Measurements from ENCODE around the gene METTL2B. TPM values are rescaled to one million over a fixed set of nuclear protein-coding genes. Genes with fewer than 3 reads are reported as not detected.

METTL2B gene
- total and polyA plus RNA-seq, 2 donors (not counting 1 experiment from before 2014, with no cell fraction given) = 25.5 to 30.9 TPM

- Histone ChIP-seq H3K4me2 (ENCODE audit: extremely low read depth, insufficient read depth, low read length) (no peak overlapping the region), H3K9me3 (ENCODE audit: control insufficient read depth, insufficient read depth, low read depth, low read length) (no peaks in the 10 kb centered on the region), H3K4me1 (ENCODE audit: control insufficient read depth, extremely low read depth, insufficient read depth, low read length) (no peaks in the 10 kb centered on the region), H3K27me3 (ENCODE audit: control insufficient read depth, insufficient read depth, low read length) (peaks cover 2% of the 10 kb centered on the region), H3K9ac (ENCODE audit: insufficient read depth, low read length) (no peak overlapping the region), H3K27ac (ENCODE audit: insufficient read depth, low read length) (no peak overlapping the region), H2AFZ (ENCODE audit: low read length) (no peak overlapping the region), H3K79me2 (ENCODE audit: control insufficient read depth, insufficient read depth, low read length) (no peaks in the 10 kb centered on the region), H3K36me3 (ENCODE audit: control insufficient read depth, insufficient read depth, low read length) (no peaks in the 10 kb centered on the region), H4K20me1 (ENCODE audit: control insufficient read depth, extremely low read depth, insufficient read depth, low read length) (no peaks in the 10 kb centered on the region), H3K4me3 (replicated peaks in 1 of 4; ENCODE audit: control extremely low read depth in 1 of 4, insufficient read depth in 1 of 4, low read depth in 3 of 4, low read length in 4 of 4) (no peak overlapping the region)
- DNase-seq (ENCODE audit: low read depth in 2 of 2) = no peak
- TF ChIP-seq CTCF (conservative IDR thresholded peaks at IDR 0.05 in 1 of 2, IDR thresholded peaks at IDR 0.05 in 1 of 2; ENCODE audit: low read depth in 1 of 2, low read length in 2 of 2) = no peak
- TF ChIP-seq EZH2 (IDR thresholded peaks at IDR 0.05; ENCODE audit: low read length, missing control alignments) = no peak
Measured at GRCh38 chr7:128442356-128442755, 34.2 kb upstream of the METTL2B start.

- H3K9ac ChIP-seq (ENCODE audit: insufficient read depth, low read length) = no peak overlapping the region
- no peak for DNase-seq (ENCODE audit: low read depth in 2 of 2)
- H3K27ac ChIP-seq (ENCODE audit: insufficient read depth, low read length) = no peak overlapping the region
- no peaks in the 10 kb centered on the region for H3K36me3 ChIP-seq (ENCODE audit: control insufficient read depth, insufficient read depth, low read length)
- peaks cover 2% of the 10 kb centered on the region for H3K27me3 ChIP-seq (ENCODE audit: control insufficient read depth, insufficient read depth, low read length)
- no peak overlapping the region for H2AFZ ChIP-seq (ENCODE audit: low read length)
- no peaks in the 10 kb centered on the region for H3K79me2 ChIP-seq (ENCODE audit: control insufficient read depth, insufficient read depth, low read length)
- TF ChIP-seq EZH2 (IDR thresholded peaks at IDR 0.05; ENCODE audit: low read length, missing control alignments) (no peak), CTCF (conservative IDR thresholded peaks at IDR 0.05 in 1 of 2, IDR thresholded peaks at IDR 0.05 in 1 of 2; ENCODE audit: low read depth in 1 of 2, low read length in 2 of 2) (no peak)
- H3K4me1 ChIP-seq (ENCODE audit: control insufficient read depth, extremely low read depth, insufficient read depth, low read length) = no peaks in the 10 kb centered on the region
- H3K9me3 ChIP-seq (ENCODE audit: control insufficient read depth, insufficient read depth, low read depth, low read length) = no peaks in the 10 kb centered on the region
- H4K20me1 ChIP-seq (ENCODE audit: control insufficient read depth, extremely low read depth, insufficient read depth, low read length) = no peaks in the 10 kb centered on the region
- no peak overlapping the region for H3K4me3 ChIP-seq (replicated peaks in 1 of 4; ENCODE audit: control extremely low read depth in 1 of 4, insufficient read depth in 1 of 4, low read depth in 3 of 4, low read length in 4 of 4)
- no peak overlapping the region for H3K4me2 ChIP-seq (ENCODE audit: extremely low read depth, insufficient read depth, low read length)
Measured at GRCh38 chr7:128443831-128444600, 32.5 kb upstream of the METTL2B start.

- H3K27me3 ChIP-seq (ENCODE audit: control insufficient read depth, insufficient read depth, low read length) = peaks cover 2% of the 10 kb centered on the region
- no peaks in the 10 kb centered on the region for H4K20me1 ChIP-seq (ENCODE audit: control insufficient read depth, extremely low read depth, insufficient read depth, low read length)
- no peaks in the 10 kb centered on the region for H3K9me3 ChIP-seq (ENCODE audit: control insufficient read depth, insufficient read depth, low read depth, low read length)
- H3K36me3 ChIP-seq (ENCODE audit: control insufficient read depth, insufficient read depth, low read length) = no peaks in the 10 kb centered on the region
- H3K79me2 ChIP-seq (ENCODE audit: control insufficient read depth, insufficient read depth, low read length) = no peaks in the 10 kb centered on the region
- no peak for DNase-seq (ENCODE audit: low read depth in 2 of 2)
- H3K4me1 ChIP-seq (ENCODE audit: control insufficient read depth, extremely low read depth, insufficient read depth, low read length) = no peaks in the 10 kb centered on the region
- no peak overlapping the region for H3K27ac ChIP-seq (ENCODE audit: insufficient read depth, low read length)
- H3K4me3 ChIP-seq (replicated peaks in 1 of 4; ENCODE audit: control extremely low read depth in 1 of 4, insufficient read depth in 1 of 4, low read depth in 3 of 4, low read length in 4 of 4) = no peak overlapping the region
- H3K9ac ChIP-seq (ENCODE audit: insufficient read depth, low read length) = no peak overlapping the region
- H2AFZ ChIP-seq (ENCODE audit: low read length) = no peak overlapping the region
- TF ChIP-seq CTCF (conservative IDR thresholded peaks at IDR 0.05 in 1 of 2, IDR thresholded peaks at IDR 0.05 in 1 of 2; ENCODE audit: low read depth in 1 of 2, low read length in 2 of 2) (no peak), EZH2 (IDR thresholded peaks at IDR 0.05; ENCODE audit: low read length, missing control alignments) (no peak)
- H3K4me2 ChIP-seq (ENCODE audit: extremely low read depth, insufficient read depth, low read length) = no peak overlapping the region
Measured at GRCh38 chr7:128446306-128446705, 30.2 kb upstream of the METTL2B start.

Data from fibroblast of lung (primary cell).